Measurements from ENCODE around the gene BBOF1. TPM values are rescaled to one million over a fixed set of nuclear protein-coding genes. Genes with fewer than 3 reads are reported as not detected.

BBOF1 gene
- total and polyA plus RNA-seq, 2 of the 8 experiments (the other 6 are each of a cell fraction or from before 2014, with no cell fraction given): 0.26 to 0.60 TPM

- TF ChIP-seq TBP (IDR thresholded peaks at IDR 0.05; ENCODE audit: low read depth, low read length): no peak
Measured at GRCh38 chr14:74018174-74018585, 969 bp upstream of the BBOF1 start (continued).
